PFSK-1 (cell line): ENCODE data around the gene ROBO2.

Source experiments
- FOXP2 ChIP-seq: optimal IDR thresholded peaks from 2 replicates; pipeline ENCODE3; 2011; ENCODE audit warnings: borderline replicate concordance, control low read depth, inconsistent platforms; ENCODE audit not compliant: insufficient read depth; ENCODE audit errors: extremely low read length, extremely low read depth
- POLR2AphosphoS5 ChIP-seq: IDR thresholded peaks from 2 replicates; pipeline ENCODE4 v1.6.1; 2012; ENCODE audit warnings: low read depth, mild to moderate bottlenecking, control low read depth, low read length, moderate library complexity
- REST ChIP-seq, 2 experiments: IDR thresholded peaks; 2 replicates each; pipeline versions ENCODE4 v1.6.1 to v1.8.0; 2011 to 2012; ENCODE audit warnings: low read depth in 2 of 2, low read length in 2 of 2, control low read depth in 1 of 2, inconsistent platforms in 1 of 2, mild to moderate bottlenecking in 1 of 2, moderate library complexity in 1 of 2; ENCODE audit not compliant: insufficient read depth in 1 of 2
- SIN3A ChIP-seq: IDR thresholded peaks from 2 replicates; pipeline ENCODE4 v1.6.1; 2012; ENCODE audit warnings: mild to moderate bottlenecking, low read length, moderate library complexity, borderline replicate concordance; ENCODE audit not compliant: insufficient read depth
- TAF1 ChIP-seq: IDR thresholded peaks from 2 replicates; pipeline ENCODE4 v1.6.1; 2012; ENCODE audit warnings: low read length, control low read depth, borderline replicate concordance; ENCODE audit not compliant: insufficient read depth

ROBO2 gene

GRCh38 chr3:77041811-77042210 is 1.9 kb downstream of the ROBO2 start:
- TF ChIP-seq SIN3A (no peak), POLR2AphosphoS5 (no peak), FOXP2 (no peak), TAF1 (no peak), REST (IDR thresholded peaks at IDR 0.05; ENCODE audit: insufficient read depth in 1 of 2, low read depth in 2 of 2, low read length in 2 of 2) (no peak)

GRCh38 chr3:77042343-77042742 is 2.4 kb downstream of the ROBO2 start:
- TF ChIP-seq POLR2AphosphoS5 (no peak), SIN3A (no peak), REST (IDR thresholded peaks at IDR 0.05; ENCODE audit: insufficient read depth in 1 of 2, low read depth in 2 of 2, low read length in 2 of 2) (no peak), FOXP2 (no peak), TAF1 (no peak)

DNA sequence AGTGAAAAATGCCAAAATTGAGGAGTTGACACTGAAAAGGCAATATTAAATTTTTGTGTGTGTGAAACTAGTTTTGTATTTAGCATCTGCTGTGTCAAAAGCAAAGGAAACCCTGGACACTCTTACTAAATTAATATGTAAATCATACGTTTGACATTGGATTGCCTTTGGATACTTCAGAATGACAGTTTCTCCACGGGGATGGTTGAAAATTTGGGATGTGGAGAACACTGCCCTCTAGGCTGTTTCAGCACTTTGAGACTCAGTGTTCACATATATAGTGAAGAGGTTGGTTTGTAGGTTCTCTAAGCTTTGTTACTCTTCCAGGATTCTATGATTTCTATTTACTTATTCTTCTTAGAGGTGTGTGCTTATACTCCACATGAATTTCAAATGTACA is 3.0 kb downstream of the ROBO2 start:
- TF ChIP-seq REST (IDR thresholded peaks at IDR 0.05; ENCODE audit: insufficient read depth in 1 of 2, low read depth in 2 of 2, low read length in 2 of 2) (no peak), TAF1 (no peak), SIN3A (no peak), FOXP2 (no peak), POLR2AphosphoS5 (no peak)

DNA sequence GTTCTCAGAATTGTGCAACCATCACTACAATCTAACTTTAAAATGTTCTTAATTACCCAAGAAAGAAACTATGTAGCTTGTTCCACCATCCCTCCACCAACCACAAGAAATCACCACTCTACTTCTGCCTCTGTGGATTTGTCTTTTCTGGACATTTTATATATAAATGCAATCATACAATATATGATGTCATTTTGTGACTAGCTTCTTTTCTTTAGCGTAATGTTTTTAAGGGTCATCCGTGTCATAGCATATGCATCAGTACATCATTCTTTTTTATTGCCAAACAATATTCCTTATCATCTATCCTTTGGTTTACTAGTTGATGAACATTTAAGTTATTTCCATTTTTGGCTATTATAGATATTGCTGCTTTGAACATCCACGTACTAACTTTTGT is 5.8 kb downstream of the ROBO2 start:
- no peak for TF ChIP-seq POLR2AphosphoS5
- no peak for TF ChIP-seq REST (IDR thresholded peaks at IDR 0.05; ENCODE audit: insufficient read depth in 1 of 2, low read depth in 2 of 2, low read length in 2 of 2)
- no peak for TF ChIP-seq TAF1
- no peak for TF ChIP-seq SIN3A
- TF ChIP-seq FOXP2: no peak

DNA sequence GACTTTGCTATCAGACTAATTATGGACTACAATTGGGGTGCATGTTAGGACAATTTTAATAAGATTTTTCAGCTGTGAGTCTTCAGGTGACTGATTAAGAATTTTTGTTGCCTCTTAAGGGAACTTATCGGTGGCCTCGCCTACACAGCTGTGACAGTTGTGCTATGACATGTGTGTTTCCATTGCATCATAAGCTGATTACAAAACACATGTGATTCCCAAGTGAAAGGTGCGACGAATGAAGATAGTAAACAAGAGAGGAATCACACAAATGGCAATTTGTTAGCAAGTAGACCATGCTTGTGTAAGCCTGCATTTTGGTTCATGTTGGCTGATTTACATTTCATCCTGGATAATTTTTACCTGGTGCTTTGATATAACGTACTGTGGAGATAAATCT is 8.3 kb downstream of the ROBO2 start:
- TF ChIP-seq SIN3A (no peak), POLR2AphosphoS5 (no peak), REST (IDR thresholded peaks at IDR 0.05; ENCODE audit: insufficient read depth in 1 of 2, low read depth in 2 of 2, low read length in 2 of 2) (no peak), FOXP2 (no peak), TAF1 (no peak)
